Activated naive CD8-positive, alpha-beta T cell treated with anti-CD3 and anti-CD28 coated beads, Interleukin-2, amount 50 U/mL, for 16 hours (primary cell): ENCODE data around the gene GPHN.
"Not testable (repeated sequence)": the region's sequence is repeated elsewhere in the genome, so short reads cannot be mapped to it uniquely, and the experiment has no call there.

Source experiments
- DNase-seq: peaks from one replicate; pipeline ENCODE4 v3.0.0-alpha.2; 2020; ENCODE audit warnings: low read depth, low spot score

The GPHN gene

DNA sequence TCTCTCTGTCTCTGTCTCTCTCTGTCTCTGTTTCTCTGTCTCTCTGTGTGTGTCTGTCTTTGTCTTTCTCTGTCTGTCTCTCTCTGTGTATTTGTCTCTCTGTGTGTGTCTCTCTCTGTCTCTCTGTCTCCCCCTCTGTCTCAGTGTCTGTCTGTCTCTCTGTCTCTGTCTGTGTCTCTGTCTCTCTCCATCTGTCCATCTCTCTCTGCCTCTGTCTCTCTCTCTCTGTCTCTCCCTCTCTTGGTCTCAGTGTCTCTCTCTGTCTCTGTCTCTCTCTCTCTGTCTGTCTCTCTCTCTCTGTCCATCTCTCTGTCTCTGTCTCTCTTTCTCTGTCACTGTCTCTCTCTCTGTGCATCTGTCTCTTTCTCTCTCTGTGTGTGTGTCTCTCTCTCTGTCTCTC is 537.5 kb downstream of the GPHN start:
- DNase-seq = no peak

- no peak for DNase-seq
Measured at GRCh38 chr14:67050896-67051295, 542.9 kb downstream of the GPHN start.

GRCh38 chr14:67056684-67057083 is 548.7 kb downstream of the GPHN start:
- no peak for DNase-seq

DNA sequence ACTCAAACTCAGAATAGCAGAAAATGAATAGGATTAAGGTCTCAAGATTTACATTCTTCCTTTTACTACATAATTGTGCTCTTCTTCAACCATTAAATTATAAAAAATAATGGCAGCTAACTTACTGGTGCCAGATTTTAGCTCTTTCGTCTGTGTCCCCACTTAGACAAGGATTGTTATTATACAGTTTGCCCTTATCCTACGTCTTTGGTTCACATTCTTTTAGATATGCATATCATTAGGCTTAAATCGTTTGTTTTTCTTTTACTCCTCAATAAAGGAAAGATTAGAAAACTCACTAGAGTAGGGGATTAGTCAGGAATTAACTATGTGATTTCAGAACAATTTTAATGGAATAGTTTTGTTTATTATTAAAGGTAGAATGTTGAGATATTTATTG is 551.6 kb downstream of the GPHN start:
- DNase-seq = no peak

- DNase-seq = no peak
Measured at GRCh38 chr14:67060546-67060945, 552.6 kb downstream of the GPHN start.

DNA sequence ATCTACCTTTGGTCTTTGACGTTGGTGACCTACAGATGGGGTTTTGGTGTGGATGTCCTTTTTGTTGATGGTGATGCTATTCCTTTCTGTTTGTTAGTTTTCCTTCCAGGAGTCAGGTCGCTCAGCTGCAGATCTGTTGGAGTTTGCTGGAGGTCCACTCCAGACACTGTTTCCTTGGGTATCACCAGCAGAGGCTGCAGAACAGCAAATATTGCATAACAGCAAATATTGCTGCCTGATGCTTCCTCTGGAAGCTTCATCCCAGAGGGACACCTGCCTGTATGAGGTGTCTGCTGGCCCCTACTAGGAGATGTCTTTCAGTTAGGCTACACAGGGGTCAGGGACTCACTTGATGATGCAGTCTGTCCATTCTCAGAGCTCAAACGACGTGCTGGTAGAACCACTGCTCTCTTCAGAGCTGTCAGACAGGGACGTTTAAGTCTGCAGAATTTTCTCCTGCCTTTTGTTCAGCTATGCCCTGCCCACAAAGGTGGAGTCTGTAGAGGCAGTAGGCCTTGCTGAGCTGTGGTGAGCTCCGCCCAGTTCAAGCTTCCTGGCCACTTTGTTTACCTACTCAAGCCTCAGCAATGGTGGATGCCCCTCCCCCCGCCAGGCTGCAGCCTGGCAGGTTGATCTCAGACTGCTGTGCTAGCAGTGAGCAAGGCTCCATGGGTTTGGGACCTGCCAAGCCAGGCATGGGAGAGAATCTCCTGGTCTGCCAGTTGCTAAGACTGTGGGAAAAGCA is 559.3 kb downstream of the GPHN start:
- not testable (repeated sequence) for DNase-seq

GRCh38 chr14:67068251-67068650 is 560.3 kb downstream of the GPHN start:
- no peak for DNase-seq

DNA sequence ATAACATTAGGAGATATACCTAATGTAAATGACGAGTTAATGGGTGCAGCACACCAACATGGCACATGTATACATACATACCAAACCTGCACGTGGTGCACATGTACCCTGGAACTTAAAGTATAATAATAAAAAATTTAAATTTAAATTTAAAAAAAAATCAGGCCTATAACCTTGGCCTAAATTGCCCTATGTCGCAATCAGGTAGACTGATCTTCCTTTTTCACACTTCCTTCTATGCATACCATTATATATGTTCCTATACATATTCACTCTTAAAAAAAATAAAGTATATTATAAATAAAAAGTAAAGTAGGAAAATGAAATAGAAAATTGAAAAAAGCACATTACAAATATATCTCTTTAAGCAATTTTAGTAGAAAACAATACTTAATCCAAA is 563.6 kb downstream of the GPHN start:
- DNase-seq = no peak

DNA sequence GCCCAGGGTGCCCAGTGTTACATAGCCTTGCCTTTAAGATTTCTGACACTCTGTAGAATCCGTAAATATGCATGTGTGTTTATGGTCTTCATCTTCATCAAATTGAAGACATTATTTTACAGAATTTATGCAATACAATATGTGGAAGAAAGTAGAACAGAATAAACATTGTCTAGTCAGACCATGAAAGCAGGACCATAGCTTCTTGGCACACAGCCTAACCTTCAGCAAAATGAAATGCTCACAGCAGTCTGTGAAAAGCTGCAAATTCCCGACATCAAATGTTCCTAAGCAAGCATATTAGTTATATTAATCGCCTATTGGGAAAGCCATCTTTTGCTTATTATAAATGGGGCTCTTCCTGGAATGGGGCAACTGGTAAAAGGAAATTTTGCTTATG is 570.0 kb downstream of the GPHN start:
- DNase-seq = no peak

DNA sequence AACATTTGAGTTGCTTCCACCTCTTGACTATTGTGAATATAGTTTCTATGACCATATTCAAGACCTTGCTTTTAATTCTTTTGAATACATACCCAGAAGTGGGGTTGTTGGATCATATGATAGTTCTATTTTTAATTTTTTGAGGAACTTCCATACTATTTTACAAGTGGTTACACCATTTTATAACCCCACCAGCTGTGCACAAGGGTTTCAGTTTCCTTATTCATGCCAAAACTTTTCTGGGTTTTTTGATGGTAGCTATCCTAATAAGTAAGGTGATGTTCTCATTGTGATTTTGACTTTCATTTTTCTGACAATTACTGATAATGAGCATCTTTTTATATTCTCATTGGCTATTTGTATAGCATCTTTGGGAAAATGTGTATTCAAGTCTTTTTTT is 571.9 kb downstream of the GPHN start:
- DNase-seq = no peak

DNA sequence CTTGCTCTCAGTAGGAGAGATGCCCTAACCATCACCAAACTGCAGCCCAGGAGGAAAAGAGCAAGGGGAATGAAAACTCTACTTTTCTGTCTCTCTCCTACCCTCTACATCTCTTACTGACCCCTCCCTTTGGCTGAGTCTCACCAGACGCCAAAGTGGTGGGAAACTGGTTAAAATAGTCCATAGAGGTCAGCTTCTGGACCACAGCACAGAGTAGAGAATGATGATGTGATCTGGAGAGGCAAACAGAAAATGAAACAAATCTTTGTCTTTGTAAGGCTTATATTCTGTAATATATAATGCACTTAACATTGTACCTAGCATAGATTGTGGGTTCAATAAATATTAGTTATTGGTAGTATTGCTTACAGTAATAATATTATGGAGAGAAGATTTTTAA is 600.3 kb downstream of the GPHN start:
- no peak for DNase-seq

- no peak for DNase-seq
Measured at GRCh38 chr14:67111022-67111421, 603.1 kb downstream of the GPHN start.

GRCh38 chr14:67112344-67112743 is 604.4 kb downstream of the GPHN start:
- no peak for DNase-seq

GRCh38 chr14:67127174-67127573 is 619.2 kb downstream of the GPHN start:
- no peak for DNase-seq

GRCh38 chr14:67129768-67130167 is 621.8 kb downstream of the GPHN start:
- DNase-seq = no peak

DNA sequence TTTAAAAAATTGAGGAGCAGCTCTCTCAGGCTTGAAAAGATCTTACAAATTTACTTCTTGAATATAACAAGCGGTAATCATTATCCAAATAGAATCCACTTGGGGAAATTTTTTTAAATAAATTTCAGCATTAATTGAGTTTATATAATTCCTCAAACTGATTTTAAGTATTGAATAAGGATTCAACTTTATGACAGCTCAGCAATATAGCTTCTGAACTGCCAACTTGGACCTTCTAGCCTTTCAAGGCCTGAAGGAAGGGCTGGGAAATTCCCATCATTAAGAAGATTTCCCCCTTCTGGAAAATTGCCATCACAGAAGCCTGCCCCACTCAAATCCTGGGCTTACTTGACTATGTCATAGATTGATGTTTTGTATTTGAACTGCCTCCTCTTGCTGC is 623.7 kb downstream of the GPHN start:
- no peak for DNase-seq

GRCh38 chr14:67133144-67133543 is 625.2 kb downstream of the GPHN start:
- no peak for DNase-seq

DNA sequence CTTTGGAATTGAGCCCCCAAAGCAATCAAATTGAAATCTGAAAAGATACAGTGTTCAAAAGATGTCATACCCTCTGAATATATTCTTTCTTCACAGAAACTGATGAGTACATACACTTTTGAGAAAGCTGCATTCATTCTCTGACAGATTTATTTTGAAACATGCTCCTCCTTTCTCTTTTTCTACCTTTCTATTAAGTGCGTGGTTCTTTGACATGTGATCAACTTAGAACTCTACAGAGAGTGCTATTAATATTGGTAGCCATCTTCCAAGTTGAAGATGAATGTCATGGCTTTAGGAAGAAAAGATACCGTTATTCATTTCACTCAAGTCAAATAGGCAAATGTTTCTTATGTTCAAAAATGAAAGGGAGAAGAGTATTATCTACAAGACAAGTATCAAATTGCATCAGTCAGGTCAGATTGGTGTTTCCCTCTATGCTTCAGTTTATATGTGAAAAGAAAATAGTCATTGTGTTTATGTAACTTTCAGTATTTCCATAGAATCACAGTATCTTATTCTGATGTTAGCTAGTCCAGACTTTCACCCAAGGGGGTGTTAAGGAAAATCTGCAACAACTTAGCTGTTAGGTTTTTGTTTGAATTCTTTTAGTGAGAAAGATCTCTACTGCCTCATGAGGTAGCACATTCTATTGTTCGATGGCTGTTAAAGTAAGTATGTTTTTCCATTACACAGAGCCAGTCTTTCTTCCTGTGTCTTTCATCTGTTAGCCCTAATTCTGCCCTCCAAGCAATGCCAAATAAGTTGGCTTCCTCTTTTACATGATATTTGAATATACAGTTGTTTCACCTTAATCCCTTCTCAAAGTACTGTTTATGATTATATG is 625.9 kb downstream of the GPHN start:
- DNase-seq = no peak

DNA sequence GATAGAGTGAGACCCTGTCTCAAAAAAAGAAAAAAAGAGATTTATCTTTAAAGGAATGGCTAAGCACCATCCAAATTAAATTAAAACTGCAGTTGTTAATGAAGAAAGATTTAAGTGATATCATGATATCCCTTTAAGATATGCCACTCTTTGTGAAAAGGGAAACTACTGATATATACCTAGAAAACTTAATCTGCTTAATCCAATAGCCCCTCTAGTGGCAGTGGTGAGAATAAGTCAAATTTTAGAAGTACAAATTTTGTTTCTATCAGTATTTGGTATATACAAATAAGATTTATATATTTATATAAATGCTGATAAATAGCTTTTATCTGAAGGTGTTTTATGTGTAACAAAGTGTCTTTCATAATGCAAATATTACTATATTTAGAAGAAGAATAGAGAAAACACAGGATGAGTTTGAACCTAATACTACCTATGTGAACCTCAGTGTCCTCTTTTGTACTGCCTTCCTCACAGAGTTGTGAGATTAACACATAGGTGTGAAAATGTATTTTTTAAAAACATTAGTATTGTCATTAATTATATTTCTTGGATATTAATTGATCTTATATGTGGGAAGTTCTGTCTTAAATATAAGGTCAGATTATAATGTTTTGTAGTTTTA is 629.9 kb downstream of the GPHN start:
- DNase-seq = no peak

DNA sequence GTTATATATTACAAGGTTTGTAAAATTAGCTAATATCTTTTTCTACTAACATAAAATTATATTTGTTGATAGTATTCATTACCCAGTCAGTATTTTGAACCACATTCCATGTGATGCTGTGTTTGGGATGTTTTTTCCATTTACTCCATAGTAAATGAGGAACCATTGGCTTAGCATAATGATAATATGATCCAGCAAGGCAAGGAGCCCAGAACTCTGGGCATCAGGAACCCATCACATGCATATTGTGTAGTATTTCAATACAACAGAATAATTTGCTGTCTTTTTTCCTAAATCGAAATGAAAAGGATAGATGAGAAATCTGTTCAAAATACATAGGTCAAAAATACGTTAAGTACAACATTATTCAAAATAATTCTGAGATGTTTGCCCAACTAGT is 632.6 kb downstream of the GPHN start:
- no peak for DNase-seq

- no peak for DNase-seq
Measured at GRCh38 chr14:67141146-67141900, 633.4 kb downstream of the GPHN start.

DNA sequence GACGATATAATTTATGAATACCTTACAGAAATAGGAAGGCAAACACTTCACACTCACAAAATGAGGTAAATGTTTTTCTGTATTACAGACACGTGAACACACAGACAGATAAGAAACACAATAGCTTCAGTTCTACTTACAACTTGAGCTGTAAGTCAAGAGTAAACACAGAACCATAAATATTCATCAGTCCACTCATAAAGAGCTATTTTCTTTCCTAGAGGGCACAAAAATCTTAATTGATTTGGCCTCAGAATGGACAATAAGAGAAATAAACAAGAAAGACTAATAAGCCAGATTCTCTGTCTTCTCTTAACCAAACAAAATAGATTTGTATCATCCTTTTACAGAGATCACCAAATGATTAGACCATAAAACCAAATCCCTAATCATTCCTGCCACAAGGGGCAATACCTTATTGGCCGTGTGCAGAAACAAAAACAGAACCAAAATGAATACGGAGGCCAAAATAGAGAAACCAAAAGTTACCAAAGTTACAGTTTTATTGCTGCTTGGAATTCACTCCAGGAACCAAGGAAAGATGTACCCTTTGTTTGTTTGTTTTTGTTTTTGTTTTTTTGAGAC is 643.2 kb downstream of the GPHN start:
- no peak for DNase-seq
